HEK293T (cell line): ENCODE data around the gene TUT1.

Experiments
- CTCF ChIA-PET: fragments of 350-600 bp; formaldehyde crosslinking; extraction: SDS; loops from one replicate; lab custom pipeline; 2021; ENCODE audit warnings: antibody characterized with exemption, inconsistent platforms; lab: Yijun Ruan, JAX
- POLR2A ChIA-PET: fragments of 350-600 bp; formaldehyde crosslinking; extraction: SDS; loops from one replicate; lab custom pipeline; 2020; ENCODE audit warnings: antibody characterized with exemption, inconsistent platforms; lab: Yijun Ruan, JAX
- DNase-seq: peaks from one replicate; pipeline ENCODE4 v3.0.0; 2012; ENCODE audit warnings: mixed read lengths; ENCODE audit errors: extremely low spot score
- ARNT ChIP-seq: fragments of 450-650 bp; IDR thresholded peaks from 2 replicates; pipeline ENCODE4 v1.6.1; 2017; ENCODE audit warnings: mild to moderate bottlenecking
- BHLHE40 ChIP-seq: fragments of 450-650 bp; IDR thresholded peaks from 2 replicates; pipeline ENCODE4 v1.6.1; 2016; ENCODE audit warnings: mild to moderate bottlenecking, moderate library complexity, borderline replicate concordance
- CTBP1 ChIP-seq: fragments of 450-650 bp; IDR thresholded peaks from 2 replicates; pipeline ENCODE4 v1.6.1; 2016; ENCODE audit warnings: borderline replicate concordance
- ELF4 ChIP-seq: fragments of 450-650 bp; IDR thresholded peaks from 2 replicates; pipeline ENCODE4 v1.6.1; 2017; ENCODE audit warnings: antibody characterized with exemption
- FOXA1 ChIP-seq: fragments of 450-650 bp; IDR thresholded peaks from 2 replicates; pipeline ENCODE4 v1.6.1; 2016; ENCODE audit warnings: mild to moderate bottlenecking
- FOXK2 ChIP-seq: fragments of 450-650 bp; IDR thresholded peaks from 2 replicates; pipeline ENCODE4 v1.6.1; 2016; ENCODE audit warnings: mild to moderate bottlenecking
- FOXM1 ChIP-seq: fragments of 450-650 bp; IDR thresholded peaks from 2 replicates; pipeline ENCODE4 v1.6.1; 2017; ENCODE audit warnings: mild to moderate bottlenecking, borderline replicate concordance
- HDGF ChIP-seq: fragments of 450-650 bp; IDR thresholded peaks from 2 replicates; pipeline ENCODE4 v1.6.1; 2017; ENCODE audit warnings: antibody characterized with exemption, borderline replicate concordance
- L3MBTL2 ChIP-seq: fragments of 450-650 bp; conservative IDR thresholded peaks from 2 replicates; pipeline ENCODE4 v1.6.1; 2016; ENCODE audit warnings: mild to moderate bottlenecking
- LEF1 ChIP-seq: fragments of 450-650 bp; IDR thresholded peaks from 2 replicates; pipeline ENCODE4 v1.6.1; 2017; ENCODE audit warnings: mild to moderate bottlenecking, borderline replicate concordance
- NFRKB ChIP-seq: fragments of 450-650 bp; IDR thresholded peaks from 2 replicates; pipeline ENCODE4 v1.6.1; 2016; ENCODE audit warnings: mild to moderate bottlenecking, moderate library complexity
- SP1 ChIP-seq: fragments of 450-650 bp; IDR thresholded peaks from 2 replicates; pipeline ENCODE4 v1.6.1; 2017
- SUZ12 ChIP-seq: fragments of 450-650 bp; IDR thresholded peaks from 2 replicates; pipeline ENCODE4 v1.6.1; 2016; ENCODE audit warnings: mild to moderate bottlenecking
- TARDBP ChIP-seq: fragments of 450-650 bp; IDR thresholded peaks from 2 replicates; pipeline ENCODE4 v1.6.1; 2016
- ZNF384 ChIP-seq: fragments of 450-650 bp; IDR thresholded peaks from 2 replicates; pipeline ENCODE4 v1.6.1; 2016
- TF ChIP-seq, protein P1 (sequence below): fragments of 450-650 bp; IDR thresholded peaks from 2 replicates; pipeline ENCODE4 v1.6.1; 2016

Gene TUT1

DNA sequence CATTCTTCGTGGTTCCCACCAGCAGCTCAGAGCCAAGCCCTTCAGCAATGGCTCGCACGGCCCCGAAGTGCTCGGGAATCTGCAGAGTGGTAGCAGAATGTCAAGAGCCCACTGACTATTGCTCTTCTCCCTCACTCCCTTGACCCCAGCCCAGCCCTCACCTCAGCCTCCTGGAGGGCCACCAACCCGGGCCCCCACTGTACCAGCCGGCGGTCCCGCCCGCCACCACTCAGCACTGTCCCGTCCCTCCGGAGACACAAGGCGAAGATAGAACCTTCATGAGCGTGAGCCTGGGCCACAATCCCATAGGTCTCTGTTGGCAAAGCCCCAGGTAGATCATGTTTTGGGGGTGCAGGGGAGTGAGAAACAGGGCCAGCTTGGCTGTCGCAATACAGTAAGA lies 14.6 kb upstream of the TUT1 start:
- TF ChIP-seq ARNT (no peak), ZNF384 (no peak), L3MBTL2 (no peak), LEF1 (no peak), FOXM1 (no peak), CTBP1 (no peak), FOXK2 (no peak), FOXA1 (no peak), HDGF (no peak), TARDBP (no peak), SUZ12 (no peak), ELF4 (no peak), SP1 (no peak), NFRKB (no peak), BHLHE40 (no peak)
- TF ChIP-seq, protein P1, sequence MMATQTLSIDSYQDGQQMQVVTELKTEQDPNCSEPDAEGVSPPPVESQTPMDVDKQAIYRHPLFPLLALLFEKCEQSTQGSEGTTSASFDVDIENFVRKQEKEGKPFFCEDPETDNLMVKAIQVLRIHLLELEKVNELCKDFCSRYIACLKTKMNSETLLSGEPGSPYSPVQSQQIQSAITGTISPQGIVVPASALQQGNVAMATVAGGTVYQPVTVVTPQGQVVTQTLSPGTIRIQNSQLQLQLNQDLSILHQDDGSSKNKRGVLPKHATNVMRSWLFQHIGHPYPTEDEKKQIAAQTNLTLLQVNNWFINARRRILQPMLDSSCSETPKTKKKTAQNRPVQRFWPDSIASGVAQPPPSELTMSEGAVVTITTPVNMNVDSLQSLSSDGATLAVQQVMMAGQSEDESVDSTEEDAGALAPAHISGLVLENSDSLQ, result no peak
- ChIA-PET POLR2A (interaction anchor here (1.3 to 4.3 kb wide), 2 partner anchors 14 to 17 kb away, joined by 3 to 30 read pairs; partner anchors contain the start of gene TUT1), CTCF (interaction anchor here (0.6 kb wide), 1 partner anchor 66 kb away, joined by 3 read pairs; the partner anchor contains the start of gene LBHD1)
- no peak for DNase-seq

DNA sequence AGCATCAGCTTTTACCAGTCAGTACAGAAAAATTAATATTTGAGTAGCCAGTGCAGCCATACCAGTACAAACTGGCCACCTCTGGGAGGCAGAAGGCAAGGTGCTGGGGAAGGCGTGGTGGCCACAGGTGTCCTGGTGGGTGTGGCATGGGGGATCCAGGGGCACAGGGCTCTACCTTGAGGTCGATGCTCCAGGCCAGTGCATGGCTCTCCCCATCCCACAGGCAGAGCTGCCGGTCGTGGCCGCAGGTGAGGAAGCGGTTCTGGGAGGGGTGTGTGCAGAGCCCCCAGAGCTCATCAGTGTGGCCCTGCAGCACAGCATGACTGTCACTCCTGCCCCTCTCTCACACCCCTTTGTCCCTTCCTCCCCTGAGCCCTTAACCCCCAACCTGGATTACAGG lies 14.1 kb upstream of the TUT1 start:
- ChIA-PET POLR2A (interaction anchor here (1.3 to 4.3 kb wide), 2 partner anchors 14 to 17 kb away, joined by 3 to 30 read pairs; partner anchors contain the start of gene TUT1), CTCF (no interaction called here)
- no peak for DNase-seq
- TF ChIP-seq ARNT (no peak), FOXK2 (no peak), FOXA1 (no peak), ZNF384 (no peak), L3MBTL2 (no peak), TARDBP (no peak), ELF4 (no peak), SP1 (no peak), LEF1 (no peak)

DNA sequence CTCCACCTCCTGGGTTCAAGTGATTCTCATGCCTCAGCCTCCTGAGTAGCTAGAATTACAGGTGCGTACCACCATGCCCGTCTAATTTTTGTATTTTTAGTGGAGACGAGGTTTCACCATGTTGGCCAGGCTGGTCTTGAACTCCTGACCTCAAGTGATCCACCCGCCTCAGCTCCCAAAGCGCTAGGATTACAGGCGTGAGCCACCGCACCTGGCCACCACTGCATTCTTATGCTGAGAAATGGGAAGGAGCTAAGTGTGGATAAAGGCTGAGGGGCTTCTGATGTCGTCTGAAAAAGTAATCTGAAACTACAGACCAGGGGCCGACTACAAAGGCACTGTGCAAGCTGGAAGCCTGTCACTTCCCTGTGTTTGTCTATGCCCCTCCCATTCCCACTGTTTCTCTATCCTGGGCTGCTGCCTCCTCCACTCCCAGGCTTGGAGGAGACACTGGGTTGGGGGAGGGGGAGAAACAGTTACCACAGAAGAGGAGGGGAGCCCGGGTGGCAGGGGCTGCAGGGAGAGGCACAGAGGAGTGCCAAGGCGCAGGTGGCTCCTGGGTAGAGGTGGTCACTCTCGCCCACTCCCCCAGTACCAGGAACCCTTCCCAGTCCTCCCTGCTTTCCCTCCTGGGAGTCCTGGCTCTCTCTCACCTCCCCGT lies 13.3 kb upstream of the TUT1 start:
- ChIA-PET POLR2A (interaction anchor here (0.6 to 4.3 kb wide), 5 partner anchors 13 to 60 kb away, joined by 3 to 30 read pairs (median 3); partner anchors contain the start of genes C11orf98, CSKMT, INTS5 and TUT1), CTCF (interaction anchor here (0.7 to 1.0 kb wide), 2 partner anchors 9 to 12 kb away, joined by 3 read pairs; no protein-coding TSS in a partner anchor)
- TF ChIP-seq FOXA1, result no peak
- no peak for TF ChIP-seq TARDBP
- TF ChIP-seq, protein P1, result no peak
- TF ChIP-seq NFRKB, result no peak
- no peak for TF ChIP-seq SP1
- TF ChIP-seq FOXK2, result no peak
- no peak for TF ChIP-seq L3MBTL2
- no peak for TF ChIP-seq SUZ12
- TF ChIP-seq ARNT, result no peak
- TF ChIP-seq BHLHE40, result no peak
- TF ChIP-seq ELF4, result no peak
- TF ChIP-seq CTBP1, result no peak
- TF ChIP-seq ZNF384, result no peak
- no peak for TF ChIP-seq FOXM1
- TF ChIP-seq LEF1, result no peak
- DNase-seq, result no peak

DNA sequence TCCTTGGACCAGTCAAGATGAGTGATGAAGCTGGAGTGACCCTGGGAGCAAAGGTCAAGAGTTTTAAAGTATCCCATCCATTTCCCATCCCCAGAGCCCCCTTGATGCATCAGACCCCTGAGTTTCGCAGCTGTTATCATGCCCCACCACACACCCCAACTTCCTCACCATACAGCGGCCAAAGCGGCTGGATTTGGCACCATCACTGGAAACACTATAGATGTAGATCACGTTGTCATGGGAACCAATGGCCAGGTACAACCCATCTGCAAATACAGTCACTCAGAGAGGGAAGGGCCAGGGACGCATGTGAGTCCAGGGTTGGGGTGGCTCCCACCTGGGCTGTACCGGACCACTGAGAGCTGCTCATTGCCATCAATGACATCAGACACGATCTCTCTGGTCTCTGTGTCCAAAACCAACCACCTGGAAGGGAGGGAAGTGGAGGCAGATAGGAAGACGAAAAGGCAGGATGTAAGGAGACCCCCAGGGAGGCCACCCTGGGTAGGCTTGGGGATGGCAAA lies 12.5 kb upstream of the TUT1 start:
- TF ChIP-seq ELF4, result no peak
- TF ChIP-seq HDGF, result no peak
- TF ChIP-seq, protein P1, result no peak
- TF ChIP-seq NFRKB, result no peak
- TF ChIP-seq ZNF384, result no peak
- no peak for TF ChIP-seq L3MBTL2
- no peak for TF ChIP-seq FOXK2
- no peak for TF ChIP-seq TARDBP
- CTCF ChIA-PET, result interaction anchor here (0.7 to 1.0 kb wide), 2 partner anchors 10 to 11 kb away, joined by 3 read pairs; no protein-coding TSS in a partner anchor
- no peak for DNase-seq
- POLR2A ChIA-PET, result interaction anchor here (1.1 to 4.3 kb wide), 3 partner anchors 12 to 61 kb away, joined by 3 to 30 read pairs (median 9); partner anchors contain the start of genes C11orf98, CSKMT, INTS5 and TUT1

DNA sequence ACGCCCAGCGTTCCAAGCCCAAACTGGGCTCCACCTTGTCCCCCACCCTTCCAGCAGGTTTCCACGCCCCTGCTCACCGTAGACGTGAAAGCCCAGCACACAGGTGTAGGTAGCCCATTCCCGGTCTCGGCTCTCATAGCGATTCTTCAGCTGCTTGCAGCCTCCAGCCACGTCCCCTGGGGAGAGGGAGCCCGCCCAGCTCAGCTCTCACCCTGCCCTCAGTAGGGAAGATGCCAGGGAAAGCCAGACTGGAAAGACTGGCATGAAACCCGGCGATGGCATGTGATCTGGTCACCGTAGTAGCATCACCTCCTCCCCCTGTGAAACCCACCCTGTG lies 11.7 kb upstream of the TUT1 start:
- no peak for DNase-seq
- POLR2A ChIA-PET, result interaction anchor here (1.8 to 4.3 kb wide), 2 partner anchors 11 to 50 kb away, joined by 9 to 30 read pairs; partner anchors contain the start of genes INTS5 and TUT1
- CTCF ChIA-PET, result no interaction called here
- TF ChIP-seq BHLHE40 (no peak), ELF4 (no peak), TARDBP (no peak), ZNF384 (no peak), LEF1 (no peak), CTBP1 (no peak), L3MBTL2 (no peak), SP1 (no peak)
